Caco-2 (cell line): ENCODE results near the gene ANXA7. TPM values are rescaled to one million over a fixed set of nuclear protein-coding genes. Genes with fewer than 3 reads are reported as not detected.

ENCODE experiments used
- BruUV-seq: library from RNA; stranded (reverse); fragments of 400-500 nt; replicated peaks from 2 replicates; lab custom pipeline; 2021; lab: Mats Ljungman, UMichigan
- CTCF ChIA-PET: fragments of 300-600 bp; sonication (Branson Sonifier 250); formaldehyde crosslinking; loops from one replicate; lab custom pipeline; 2022; ENCODE audit warnings: antibody characterized with exemption; lab: Charles Lee
- POLR2A ChIA-PET: fragments of 300-600 bp; sonication (Branson Sonifier 250); formaldehyde crosslinking; loops from one replicate; lab custom pipeline; 2022; ENCODE audit warnings: antibody characterized with exemption; lab: Charles Lee
- DNase-seq, 2 experiments: peaks; one replicate each; pipeline versions ENCODE4 v3.0.0 to v3.0.0-alpha.2; 2020 to 2022
- H3K27me3 ChIP-seq: replicated peaks from 2 replicates; pipeline ENCODE4 v1.6.0; 2011; ENCODE audit warnings: low read length; ENCODE audit not compliant: control insufficient read depth, insufficient read depth
- H3K36me3 ChIP-seq: 2 replicates; pipeline ENCODE4 v1.5.1; 2011; ENCODE audit warnings: low read length; ENCODE audit not compliant: control insufficient read depth, insufficient read depth
- H3K4me1 ChIP-seq: fragments of 250-450 bp; sonication (Bioruptor Pico); 2 replicates; pipeline ENCODE4 v1.5.1; 2020; ENCODE audit warnings: mild to moderate bottlenecking
- H3K4me3 ChIP-seq: 2 replicates; pipeline ENCODE4 v1.5.1; 2011; ENCODE audit warnings: low read depth, mild to moderate bottlenecking, control low read depth, low read length
- H3K9me3 ChIP-seq: fragments of 250-450 bp; sonication (Bioruptor Pico); 2 replicates; pipeline ENCODE4 v1.5.1; 2020; ENCODE audit warnings: mild to moderate bottlenecking, moderate library complexity
- H3K27ac Mint-ChIP-seq: one replicate; pipeline ENCODE4 v1.8.0; 2022; ENCODE audit warnings: mixed read lengths; ENCODE audit not compliant: unreplicated experiment
- H3K27me3 Mint-ChIP-seq: one replicate; pipeline ENCODE4 v1.8.0; 2022; ENCODE audit warnings: mixed read lengths; ENCODE audit not compliant: insufficient read depth, unreplicated experiment
- H3K36me3 Mint-ChIP-seq: one replicate; pipeline ENCODE4 v1.8.0; 2022; ENCODE audit warnings: mild to moderate bottlenecking, mixed read lengths; ENCODE audit not compliant: insufficient read depth, unreplicated experiment
- H3K4me1 Mint-ChIP-seq: one replicate; pipeline ENCODE4 v1.8.0; 2022; ENCODE audit warnings: low read depth, mixed read lengths; ENCODE audit not compliant: unreplicated experiment
- H3K4me3 Mint-ChIP-seq: one replicate; pipeline ENCODE4 v1.8.0; 2022; ENCODE audit warnings: mild to moderate bottlenecking, moderate library complexity, mixed read lengths; ENCODE audit not compliant: unreplicated experiment
- H3K9me3 Mint-ChIP-seq: one replicate; pipeline ENCODE4 v1.8.0; 2022; ENCODE audit warnings: mixed read lengths; ENCODE audit not compliant: unreplicated experiment
- CTCF ChIP-seq, 2 experiments: fragments of 200-600 bp in 1 of 2; IDR thresholded peaks; 1 replicate in 1 of 2; 2 replicates in 1 of 2; pipeline versions ENCODE4 v1.5.1 to v1.8.0; 2011 to 2022; ENCODE audit warnings: antibody characterized with exemption in 1 of 2, control low read depth in 1 of 2, inconsistent platforms in 1 of 2, low read depth in 1 of 2, low read length in 1 of 2, mild to moderate bottlenecking in 1 of 2, moderate library complexity in 1 of 2; ENCODE audit not compliant: insufficient read depth in 1 of 2, severe bottlenecking in 1 of 2, unreplicated experiment in 1 of 2
- intact Hi-C: fragments of 100-400 bp; cut with micrococcal nuclease; formaldehyde crosslinking; loops from one replicate; pipeline ENCODE4 v1.10.0; 2022; ENCODE audit not compliant: unreplicated experiment
- total RNA-seq: library from RNA; stranded (reverse); gene quantifications from 2 replicates; pipeline ENCODE4 v1.2.3, GENCODE V29; 2022

ANXA7 gene
- total RNA-seq, 1 experiment from 2014 or later = 240 TPM

GRCh38 chr10:73339436-73339835 lies 74.4 kb downstream of the ANXA7 start:
- no peak for DNase-seq
- Mint-ChIP-seq H3K27ac (no peak overlapping the region), H3K4me1 (no peaks in the 10 kb centered on the region), H3K27me3 (peaks cover 4% of the 10 kb centered on the region), H3K36me3 (no peaks in the 10 kb centered on the region), H3K4me3 (no peak overlapping the region), H3K9me3 (no peaks in the 10 kb centered on the region)
- POLR2A ChIA-PET = no interaction called here
- Histone ChIP-seq H3K27me3 (no peaks in the 10 kb centered on the region), H3K36me3 (no peaks in the 10 kb centered on the region), H3K9me3 (peaks cover 2% of the 10 kb centered on the region; the same call in 1 of the 2 replicates), H3K4me1 (no peaks in the 10 kb centered on the region), H3K4me3 (no peak overlapping the region)
- intact Hi-C loops = no loop called here
- CTCF ChIA-PET = no interaction called here
- no peak for TF ChIP-seq CTCF (IDR thresholded peaks at IDR 0.05; ENCODE audit: insufficient read depth in 1 of 2, low read depth in 1 of 2, low read length in 1 of 2, severe bottlenecking in 1 of 2, unreplicated experiment in 1 of 2)
- BruUV-seq = no TSS peak

- Mint-ChIP-seq H3K36me3 (no peaks in the 10 kb centered on the region), H3K9me3 (no peaks in the 10 kb centered on the region), H3K27me3 (peaks cover 4% of the 10 kb centered on the region), H3K4me3 (no peak overlapping the region), H3K4me1 (no peaks in the 10 kb centered on the region), H3K27ac (no peak overlapping the region)
- intact Hi-C loops = no loop called here
- no peak overlapping the region for H3K4me3 ChIP-seq
- H3K4me1 ChIP-seq = no peaks in the 10 kb centered on the region
- H3K27me3 ChIP-seq = no peaks in the 10 kb centered on the region
- no TSS peak for BruUV-seq
- DNase-seq = no peak
- ChIA-PET CTCF (no interaction called here), POLR2A (no interaction called here)
- TF ChIP-seq CTCF (IDR thresholded peaks at IDR 0.05; ENCODE audit: insufficient read depth in 1 of 2, low read depth in 1 of 2, low read length in 1 of 2, severe bottlenecking in 1 of 2, unreplicated experiment in 1 of 2) = no peak
- no peaks in the 10 kb centered on the region for H3K36me3 ChIP-seq
- H3K9me3 ChIP-seq = no peaks in the 10 kb centered on the region; the same call in 1 of the 2 replicates
Observed at GRCh38 chr10:73338801-73339368, 75.0 kb downstream of the ANXA7 start.

GRCh38 chr10:73333202-73333601 lies 80.7 kb downstream of the ANXA7 start:
- Histone ChIP-seq H3K36me3 (no peaks in the 10 kb centered on the region), H3K27me3 (no peaks in the 10 kb centered on the region), H3K4me3 (no peak overlapping the region), H3K4me1 (no peaks in the 10 kb centered on the region), H3K9me3 (no peaks in the 10 kb centered on the region)
- ChIA-PET CTCF (interaction anchor here (0.7 kb wide), 1 partner anchor 696 kb away, joined by 3 read pairs; no protein-coding TSS in a partner anchor), POLR2A (no interaction called here)
- Mint-ChIP-seq H3K9me3 (no peaks in the 10 kb centered on the region), H3K27me3 (peaks cover 13% of the 10 kb centered on the region), H3K4me1 (no peaks in the 10 kb centered on the region), H3K4me3 (no peak overlapping the region), H3K27ac (no peak overlapping the region), H3K36me3 (no peaks in the 10 kb centered on the region)
- intact Hi-C loops = no loop called here
- TF ChIP-seq CTCF (IDR thresholded peaks at IDR 0.05; ENCODE audit: insufficient read depth in 1 of 2, low read depth in 1 of 2, low read length in 1 of 2, severe bottlenecking in 1 of 2, unreplicated experiment in 1 of 2) = no peak
- DNase-seq = no peak
- no TSS peak for BruUV-seq
